Stomach (tissue), 4 donors: ENCODE measurements around the gene FAM83B.

Experiments
- EP300 ChIP-seq: sonication (generic); formaldehyde crosslinking; IDR thresholded peaks from one replicate; pipeline ENCODE4 v1.6.1; 2017; ENCODE audit warnings: antibody characterized with exemption
- TF ChIP-seq, protein P1 (sequence below), 7 experiments: fragments of 450-650 bp in 4 of 7; fragments of 200-600 bp in 3 of 7; sonication (generic) in 3 of 7; IDR thresholded peaks; one replicate each; pipeline ENCODE4 v1.5.1; 2016 to 2019; ENCODE audit warnings: antibody characterized with exemption in 7 of 7, control low read depth in 2 of 7, mild to moderate bottlenecking in 1 of 7

- TF ChIP-seq, protein P1, sequence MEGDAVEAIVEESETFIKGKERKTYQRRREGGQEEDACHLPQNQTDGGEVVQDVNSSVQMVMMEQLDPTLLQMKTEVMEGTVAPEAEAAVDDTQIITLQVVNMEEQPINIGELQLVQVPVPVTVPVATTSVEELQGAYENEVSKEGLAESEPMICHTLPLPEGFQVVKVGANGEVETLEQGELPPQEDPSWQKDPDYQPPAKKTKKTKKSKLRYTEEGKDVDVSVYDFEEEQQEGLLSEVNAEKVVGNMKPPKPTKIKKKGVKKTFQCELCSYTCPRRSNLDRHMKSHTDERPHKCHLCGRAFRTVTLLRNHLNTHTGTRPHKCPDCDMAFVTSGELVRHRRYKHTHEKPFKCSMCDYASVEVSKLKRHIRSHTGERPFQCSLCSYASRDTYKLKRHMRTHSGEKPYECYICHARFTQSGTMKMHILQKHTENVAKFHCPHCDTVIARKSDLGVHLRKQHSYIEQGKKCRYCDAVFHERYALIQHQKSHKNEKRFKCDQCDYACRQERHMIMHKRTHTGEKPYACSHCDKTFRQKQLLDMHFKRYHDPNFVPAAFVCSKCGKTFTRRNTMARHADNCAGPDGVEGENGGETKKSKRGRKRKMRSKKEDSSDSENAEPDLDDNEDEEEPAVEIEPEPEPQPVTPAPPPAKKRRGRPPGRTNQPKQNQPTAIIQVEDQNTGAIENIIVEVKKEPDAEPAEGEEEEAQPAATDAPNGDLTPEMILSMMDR (IDR thresholded peaks at IDR 0.05) = no peak
- TF ChIP-seq EP300 = no peak
These were observed 1.4 kb downstream of the FAM83B start for GRCh38 chr6:54847799-54848597.
